HCT116 (cell line): Measurements from ENCODE around the gene BOLA3.

Experiments used
- CEBPB ChIP-seq: IDR thresholded peaks from 2 replicates; pipeline ENCODE4 v1.6.1; 2012; ENCODE audit warnings: low read depth
- ELF1 ChIP-seq: IDR thresholded peaks from 2 replicates; pipeline ENCODE4 v1.6.1; 2012; ENCODE audit warnings: low read depth, borderline replicate concordance
- EZH2 ChIP-seq: fragments of 200-600 bp; sonication (generic); IDR thresholded peaks from 2 replicates; pipeline ENCODE4 v1.6.1; 2017; ENCODE audit warnings: antibody characterized with exemption, mixed run types
- EZH2phosphoT487 ChIP-seq: fragments of 200-600 bp; IDR thresholded peaks from 2 replicates; pipeline ENCODE4 v1.6.1; 2018; ENCODE audit warnings: antibody characterized with exemption, borderline replicate concordance
- POLR2A ChIP-seq: IDR thresholded peaks from 2 replicates; pipeline ENCODE4 v1.7.0; 2011; ENCODE audit warnings: borderline replicate concordance; ENCODE audit not compliant: insufficient read depth, insufficient read length; ENCODE audit errors: extremely low read depth
- POLR2AphosphoS5 ChIP-seq: IDR thresholded peaks from 2 replicates; pipeline ENCODE4 v1.6.1; 2011; ENCODE audit warnings: mild to moderate bottlenecking, low read depth, low read length, moderate library complexity
- RAD21 ChIP-seq: IDR thresholded peaks from 2 replicates; pipeline ENCODE4 v1.6.1; 2012; ENCODE audit warnings: low read depth, mild to moderate bottlenecking
- SP1 ChIP-seq: IDR thresholded peaks from 2 replicates; pipeline ENCODE4 v1.6.1; 2012; ENCODE audit warnings: low read depth
- TF ChIP-seq, protein P1 (sequence below), 3 experiments: fragments of 200-600 bp in 1 of 3; sonication (generic) in 1 of 3; IDR thresholded peaks in 2 of 3; conservative IDR thresholded peaks in 1 of 3; 2 replicates each; pipeline ENCODE4 v1.5.1; 2012 to 2017; ENCODE audit warnings: low read depth in 2 of 3, low read length in 2 of 3, antibody characterized with exemption in 1 of 3, borderline replicate concordance in 1 of 3, control low read depth in 1 of 3, mild to moderate bottlenecking in 1 of 3, mixed read lengths in 1 of 3, mixed run types in 1 of 3, moderate library complexity in 1 of 3; ENCODE audit not compliant: insufficient read depth in 1 of 3
- TF ChIP-seq, protein P2 (sequence below): IDR thresholded peaks from 2 replicates; pipeline ENCODE4 v1.6.1; 2012

DNA sequence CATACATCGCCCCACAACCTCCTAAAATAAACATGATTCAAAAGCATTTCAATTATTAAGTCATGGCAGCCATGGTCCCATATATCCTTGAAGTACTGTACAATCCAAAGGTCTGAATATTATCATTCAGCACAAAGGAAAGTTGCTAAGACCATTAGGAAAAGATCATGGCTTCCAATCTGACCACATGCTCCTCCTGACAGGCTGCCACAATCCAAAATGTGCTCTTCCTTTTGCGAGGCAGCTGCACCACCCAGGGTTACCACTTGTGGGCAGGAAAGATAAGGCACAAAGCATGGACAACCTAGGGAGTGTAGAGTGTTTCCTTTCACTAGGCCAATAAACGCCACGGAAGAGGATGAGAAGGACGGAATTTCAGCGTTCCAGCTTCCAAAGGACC is 5.4 kb downstream of the BOLA3 start:
- TF ChIP-seq, protein P1, sequence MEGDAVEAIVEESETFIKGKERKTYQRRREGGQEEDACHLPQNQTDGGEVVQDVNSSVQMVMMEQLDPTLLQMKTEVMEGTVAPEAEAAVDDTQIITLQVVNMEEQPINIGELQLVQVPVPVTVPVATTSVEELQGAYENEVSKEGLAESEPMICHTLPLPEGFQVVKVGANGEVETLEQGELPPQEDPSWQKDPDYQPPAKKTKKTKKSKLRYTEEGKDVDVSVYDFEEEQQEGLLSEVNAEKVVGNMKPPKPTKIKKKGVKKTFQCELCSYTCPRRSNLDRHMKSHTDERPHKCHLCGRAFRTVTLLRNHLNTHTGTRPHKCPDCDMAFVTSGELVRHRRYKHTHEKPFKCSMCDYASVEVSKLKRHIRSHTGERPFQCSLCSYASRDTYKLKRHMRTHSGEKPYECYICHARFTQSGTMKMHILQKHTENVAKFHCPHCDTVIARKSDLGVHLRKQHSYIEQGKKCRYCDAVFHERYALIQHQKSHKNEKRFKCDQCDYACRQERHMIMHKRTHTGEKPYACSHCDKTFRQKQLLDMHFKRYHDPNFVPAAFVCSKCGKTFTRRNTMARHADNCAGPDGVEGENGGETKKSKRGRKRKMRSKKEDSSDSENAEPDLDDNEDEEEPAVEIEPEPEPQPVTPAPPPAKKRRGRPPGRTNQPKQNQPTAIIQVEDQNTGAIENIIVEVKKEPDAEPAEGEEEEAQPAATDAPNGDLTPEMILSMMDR (IDR thresholded peaks at IDR 0.05 in 2 of 3, conservative IDR thresholded peaks at IDR 0.05 in 1 of 3; ENCODE audit: borderline replicate concordance in 1 of 3, insufficient read depth in 1 of 3, low read depth in 2 of 3, low read length in 2 of 3): peak; percentile 17 to 57 (median 51); a peak in 4 of 6 replicates
- no peak for TF ChIP-seq POLR2A
- no peak for TF ChIP-seq EZH2phosphoT487
- no peak for TF ChIP-seq CEBPB
- peak; percentile 41 for TF ChIP-seq RAD21
- no peak for TF ChIP-seq SP1
- TF ChIP-seq, protein P2, sequence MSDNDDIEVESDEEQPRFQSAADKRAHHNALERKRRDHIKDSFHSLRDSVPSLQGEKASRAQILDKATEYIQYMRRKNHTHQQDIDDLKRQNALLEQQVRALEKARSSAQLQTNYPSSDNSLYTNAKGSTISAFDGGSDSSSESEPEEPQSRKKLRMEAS: peak; percentile 40; the same call in 1 of the 2 replicates
- TF ChIP-seq EZH2: no peak
- no peak for TF ChIP-seq ELF1
- TF ChIP-seq POLR2AphosphoS5: no peak
